Mesendoderm (in vitro differentiated cells): ENCODE results near the gene IGSF10. TPM values are rescaled to one million over a fixed set of nuclear protein-coding genes. Genes with fewer than 3 reads are reported as not detected.

Source experiments
- DNase-seq: peaks from one replicate; pipeline ENCODE4 v3.0.0; 2013
- H2AK5ac ChIP-seq: 2 replicates; pipeline ENCODE4 v1.6.1; 2013; ENCODE audit warnings: low read length, inconsistent platforms
- H2BK120ac ChIP-seq: 2 replicates; pipeline ENCODE4 v1.6.1; 2013; ENCODE audit warnings: low read depth, mild to moderate bottlenecking, low read length, moderate library complexity, mixed read lengths
- H2BK15ac ChIP-seq: replicated peaks from 2 replicates; pipeline ENCODE4 v1.6.1; 2013; ENCODE audit warnings: low read depth, mild to moderate bottlenecking, moderate library complexity
- H2BK5ac ChIP-seq: 2 replicates; pipeline ENCODE4 v1.6.1; 2013; ENCODE audit warnings: low read length, inconsistent platforms
- H3K18ac ChIP-seq: 2 replicates; pipeline ENCODE4 v1.6.1; 2013; ENCODE audit warnings: mild to moderate bottlenecking, low read length, mixed read lengths
- H3K23ac ChIP-seq: one replicate; pipeline ENCODE4 v1.6.1; 2013; ENCODE audit warnings: low read length
- H3K27ac ChIP-seq: 2 replicates; pipeline ENCODE4 v1.5.1; 2013; ENCODE audit warnings: low read depth, mild to moderate bottlenecking, inconsistent platforms, low read length, moderate library complexity
- H3K27me3 ChIP-seq: 2 replicates; pipeline ENCODE4 v1.6.1; 2013; ENCODE audit warnings: low read length, control low read depth, mild to moderate bottlenecking, inconsistent platforms; ENCODE audit not compliant: insufficient read depth, poor library complexity
- H3K36me3 ChIP-seq: 2 replicates; pipeline ENCODE4 v1.6.1; 2013; ENCODE audit warnings: low read length, inconsistent platforms; ENCODE audit not compliant: control insufficient read depth, insufficient read depth
- H3K4ac ChIP-seq: one replicate; pipeline ENCODE4 v1.6.1; 2013; ENCODE audit warnings: low read depth, mild to moderate bottlenecking, low read length, moderate library complexity
- H3K4me1 ChIP-seq: 2 replicates; pipeline ENCODE4 v1.6.1; 2013; ENCODE audit warnings: low read depth, low read length, inconsistent platforms; ENCODE audit not compliant: control insufficient read depth
- H3K4me2 ChIP-seq: 2 replicates; pipeline ENCODE4 v1.6.1; 2013; ENCODE audit warnings: low read length
- H3K4me3 ChIP-seq: 2 replicates; pipeline ENCODE4 v1.5.1; 2013; ENCODE audit warnings: mild to moderate bottlenecking, low read length
- H3K56ac ChIP-seq: one replicate; pipeline ENCODE4 v1.6.1; 2013; ENCODE audit warnings: low read length
- H3K79me1 ChIP-seq: 2 replicates; pipeline ENCODE4 v1.6.1; 2013; ENCODE audit warnings: low read length, inconsistent platforms
- H3K79me2 ChIP-seq: 2 replicates; pipeline ENCODE4 v1.6.1; 2013; ENCODE audit warnings: mild to moderate bottlenecking, low read length; ENCODE audit not compliant: control insufficient read depth, insufficient read depth
- H3K9ac ChIP-seq: 2 replicates; pipeline ENCODE4 v1.6.1; 2013; ENCODE audit warnings: low read length, inconsistent platforms
- H4K5ac ChIP-seq: one replicate; pipeline ENCODE4 v1.6.1; 2013; ENCODE audit warnings: low read length
- H4K8ac ChIP-seq: one replicate; pipeline ENCODE4 v1.6.1; 2013; ENCODE audit warnings: low read depth, mild to moderate bottlenecking, control low read depth, low read length, moderate library complexity
- WGBS: extraction: QIAGEN DNeasy Blood & Tissue Kit; methylation state at CpG from one replicate; pipeline ENCODE4 v1.1.7; 2013; ENCODE audit warnings: low lambda C conversion rate, missing lambda C conversion rate; ENCODE audit not compliant: insufficient coverage; ENCODE audit errors: extremely low coverage; 5-methylcytosine and 5-hydroxymethylcytosine counted together
- small RNA-seq: library from polyadenylated mRNA; stranded (forward); fragments of <200 nt; extraction: miRNeasy Mini kit (QIAGEN cat#:217004); gene quantifications from one replicate; pipeline ENCODE3, GENCODE V24; 2013; ENCODE audit not compliant: insufficient read depth

IGSF10 gene

DNA sequence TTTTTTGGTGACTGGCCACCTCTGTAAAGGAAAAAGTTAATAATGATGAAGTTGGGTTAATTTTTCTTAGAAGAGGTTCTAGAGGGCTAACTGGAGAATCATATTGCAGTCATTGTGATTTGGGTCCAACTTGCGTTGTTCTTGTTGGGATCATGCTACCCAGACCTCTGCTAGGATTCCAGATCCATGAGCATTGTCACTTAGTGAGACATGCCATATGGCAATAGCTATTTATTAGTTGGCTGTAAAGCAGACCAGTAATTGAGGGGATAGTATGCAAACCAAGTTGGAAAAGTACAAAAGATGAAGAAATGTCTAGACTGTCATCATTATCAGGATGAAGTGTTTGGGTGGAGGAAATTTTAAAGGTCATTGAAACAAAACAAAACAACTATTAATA lies 45.6 kb downstream of the IGSF10 start:
- no peak overlapping the region for H3K56ac ChIP-seq
- H3K27ac ChIP-seq, result no peak overlapping the region
- no peak overlapping the region for H3K9ac ChIP-seq
- no CpG with 5 or more reads among the region's 1 CpG for WGBS
- no peak overlapping the region for H2AK5ac ChIP-seq
- H4K8ac ChIP-seq, result no peak overlapping the region
- H3K4me3 ChIP-seq, result no peak overlapping the region
- H3K79me2 ChIP-seq, result no peaks in the 10 kb centered on the region
- no peaks in the 10 kb centered on the region for H3K27me3 ChIP-seq
- H2BK15ac ChIP-seq, result no peak overlapping the region
- DNase-seq, result no peak
- H2BK120ac ChIP-seq, result no peak overlapping the region
- H3K4ac ChIP-seq, result no peak overlapping the region
- no peaks in the 10 kb centered on the region for H3K4me1 ChIP-seq
- H4K5ac ChIP-seq, result no peak overlapping the region
- no peaks in the 10 kb centered on the region for H3K79me1 ChIP-seq
- H2BK5ac ChIP-seq, result no peak overlapping the region
- no peaks in the 10 kb centered on the region for H3K36me3 ChIP-seq
- no peak overlapping the region for H3K18ac ChIP-seq
- H3K4me2 ChIP-seq, result no peak overlapping the region
- no peak overlapping the region for H3K23ac ChIP-seq

DNA sequence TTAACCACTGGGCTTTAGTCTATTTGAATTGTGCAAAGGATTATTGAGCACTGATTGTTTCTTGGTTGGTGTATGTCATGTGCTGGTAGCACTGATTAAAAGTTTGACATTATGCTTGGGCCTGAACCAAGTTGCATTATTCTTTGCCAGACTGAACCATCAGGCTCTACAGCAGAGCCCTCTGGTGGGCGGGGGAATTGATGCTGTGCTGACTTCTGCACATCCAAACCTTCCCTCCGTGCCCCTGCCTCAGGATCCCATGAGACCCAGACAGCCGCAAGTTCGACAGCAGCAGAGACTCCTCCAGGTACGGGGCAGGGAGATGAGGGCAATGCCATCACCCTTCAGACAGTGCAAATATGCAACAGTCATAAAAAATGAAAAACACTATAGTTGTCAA lies 47.9 kb downstream of the IGSF10 start:
- H3K4me1 ChIP-seq, result no peaks in the 10 kb centered on the region

More for the DNA sequence above, 47.9 kb downstream of the IGSF10 start:
- no peak overlapping the region for H3K9ac ChIP-seq
- no peaks in the 10 kb centered on the region for H3K79me2 ChIP-seq
- peak; percentile 53 for DNase-seq
- no peak overlapping the region for H4K8ac ChIP-seq
- no peak overlapping the region for H3K23ac ChIP-seq
- no peak overlapping the region for H2BK15ac ChIP-seq
- H3K79me1 ChIP-seq, result no peaks in the 10 kb centered on the region
- no peak overlapping the region for H3K4me2 ChIP-seq
- H3K18ac ChIP-seq, result no peak overlapping the region
- no peak overlapping the region for H3K4me3 ChIP-seq
- no peaks in the 10 kb centered on the region for H3K27me3 ChIP-seq
- H2AK5ac ChIP-seq, result no peak overlapping the region
- WGBS, result no CpG with 5 or more reads among the region's 5 CpGs
- H3K56ac ChIP-seq, result no peak overlapping the region
- no peak overlapping the region for H4K5ac ChIP-seq
- no peak overlapping the region for H2BK120ac ChIP-seq
- H3K36me3 ChIP-seq, result no peaks in the 10 kb centered on the region
- no peak overlapping the region for H3K4ac ChIP-seq
- no peak overlapping the region for H2BK5ac ChIP-seq
- H3K27ac ChIP-seq, result no peak overlapping the region

Small RNA genes within 50 kb of the gene (small RNA-seq; reads per million reads assigned to genes)
- not detected for gene AC117454.1
